Suppressor macrophage (primary cell): ENCODE data around the gene SVIL.
A peak's percentile ranks its signal among the peaks of the same experiment; 100 is the strongest.
"Not testable (repeated sequence)": the region's sequence is repeated elsewhere in the genome, so short reads cannot be mapped to it uniquely, and the experiment has no call there.

Experiments
- DNase-seq, 4 experiments: peaks; one replicate each; pipeline ENCODE4 v3.0.0-alpha.2; 2020 to 2022

SVIL gene

DNA sequence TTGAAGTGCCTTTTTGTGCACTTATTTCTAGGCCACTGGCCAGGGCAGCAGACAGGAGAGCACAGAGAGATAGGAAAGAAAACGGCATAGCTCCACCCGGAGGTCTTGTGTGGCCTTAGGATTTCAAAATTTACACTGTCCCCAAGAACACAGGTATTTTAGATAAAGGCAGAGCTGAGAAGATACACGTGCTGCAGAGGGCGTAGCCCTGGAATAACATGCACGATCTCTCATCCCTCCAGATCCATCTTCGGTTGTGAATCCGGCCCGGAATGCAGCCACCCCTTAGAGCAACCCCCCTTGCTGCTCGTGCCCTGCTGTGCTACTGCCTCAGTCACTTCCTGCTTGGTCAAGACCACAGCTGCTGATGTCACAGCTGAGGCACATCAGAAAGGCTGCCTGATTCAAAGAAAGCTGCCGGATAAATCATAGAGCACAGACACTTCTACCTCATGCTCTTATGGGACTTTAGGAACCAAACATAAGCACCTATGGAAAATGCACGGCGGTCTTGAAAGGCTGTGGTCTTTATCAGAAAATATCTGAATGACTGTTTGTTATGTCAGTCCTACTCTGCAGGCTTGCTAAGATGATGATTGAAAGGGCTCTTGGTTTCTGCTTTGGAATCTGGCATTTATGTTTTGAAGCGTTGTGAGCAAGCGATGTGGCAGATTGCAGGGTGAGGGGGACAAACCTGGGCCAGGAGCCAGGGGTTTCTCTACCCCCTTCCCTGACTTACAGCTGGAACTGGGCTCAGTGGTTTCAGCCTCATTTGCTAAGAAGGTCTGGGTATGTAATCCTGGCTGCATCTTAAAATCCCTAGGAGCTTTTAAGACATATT lies 152.0 kb downstream of the SVIL start:
- DNase-seq, result peak in 3 of 4 experiments; percentile 11 to 29 (median 15)

DNA sequence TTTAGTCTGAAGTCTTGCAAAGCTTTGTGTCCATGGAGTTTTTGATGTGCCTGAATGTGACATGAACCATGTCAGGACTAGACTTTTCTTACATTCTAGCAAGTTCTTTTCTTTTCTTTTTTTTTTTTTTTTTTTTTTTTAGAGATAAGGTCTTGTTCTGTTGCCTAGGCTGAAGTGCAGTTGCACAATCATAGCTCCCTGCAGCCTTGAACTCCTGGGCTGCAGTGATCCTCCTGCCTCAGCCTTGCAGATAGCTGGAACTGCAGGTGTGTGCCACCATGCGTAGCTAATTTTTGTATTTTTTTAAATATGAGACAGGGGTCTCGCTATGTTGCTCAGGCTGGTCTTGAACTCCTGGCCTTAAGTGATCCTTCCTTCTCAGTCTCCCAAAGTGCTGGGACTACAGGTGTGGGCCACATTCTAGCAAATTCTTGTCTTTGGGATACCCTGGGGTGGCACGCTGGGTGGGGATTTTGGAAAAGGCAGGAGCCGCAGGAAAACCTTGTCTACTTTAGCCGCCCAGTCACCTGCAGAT lies 152.8 kb downstream of the SVIL start:
- no peak for DNase-seq

GRCh38 chr10:29479981-29480954 lies 154.5 kb downstream of the SVIL start:
- no peak for DNase-seq

DNA sequence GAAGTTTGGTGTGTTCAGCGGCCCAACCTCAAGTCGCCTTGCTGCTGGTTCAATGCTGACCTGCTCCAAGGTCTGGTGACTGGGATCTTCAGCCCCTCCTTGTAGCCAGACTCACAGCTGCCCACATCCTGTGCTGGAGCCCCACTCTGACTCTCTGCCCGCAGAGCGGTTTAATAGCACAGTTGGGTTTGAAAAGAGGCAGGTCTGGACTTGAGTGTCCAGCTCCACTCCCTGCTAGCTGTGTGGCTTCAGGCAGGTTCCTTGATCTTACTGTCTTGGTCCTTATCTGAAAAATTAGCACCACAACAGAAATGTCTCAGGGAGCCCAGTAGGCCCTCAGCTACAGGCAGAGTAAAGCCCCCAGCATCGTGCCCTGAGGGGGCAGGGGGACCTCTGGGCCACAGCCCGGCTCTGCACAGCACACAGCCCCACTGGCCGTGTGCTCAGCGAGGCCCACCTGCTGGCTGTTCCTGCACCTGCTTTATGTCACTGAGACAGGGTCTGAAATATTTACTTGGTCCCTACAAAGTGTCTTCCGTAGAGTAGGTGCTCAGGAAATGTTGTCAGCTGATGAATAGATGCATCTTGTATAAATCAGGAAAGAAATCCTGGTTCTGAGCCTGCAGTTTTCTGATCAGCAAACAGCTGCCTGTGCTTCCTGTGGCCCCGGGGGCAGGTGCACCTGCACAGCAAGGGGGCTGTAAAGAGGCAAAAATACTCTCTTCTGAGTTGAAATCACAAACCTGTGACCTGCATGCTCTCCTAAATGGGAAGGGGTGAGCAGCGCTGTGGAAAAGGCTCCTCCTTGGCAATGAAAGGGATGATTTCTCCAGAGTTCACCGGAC lies 155.5 kb downstream of the SVIL start:
- DNase-seq, result no peak

GRCh38 chr10:29473406-29474100 lies 161.2 kb downstream of the SVIL start:
- no peak for DNase-seq

- DNase-seq, result no peak
Measured at GRCh38 chr10:29473087-29473356, 161.7 kb downstream of the SVIL start.

DNA sequence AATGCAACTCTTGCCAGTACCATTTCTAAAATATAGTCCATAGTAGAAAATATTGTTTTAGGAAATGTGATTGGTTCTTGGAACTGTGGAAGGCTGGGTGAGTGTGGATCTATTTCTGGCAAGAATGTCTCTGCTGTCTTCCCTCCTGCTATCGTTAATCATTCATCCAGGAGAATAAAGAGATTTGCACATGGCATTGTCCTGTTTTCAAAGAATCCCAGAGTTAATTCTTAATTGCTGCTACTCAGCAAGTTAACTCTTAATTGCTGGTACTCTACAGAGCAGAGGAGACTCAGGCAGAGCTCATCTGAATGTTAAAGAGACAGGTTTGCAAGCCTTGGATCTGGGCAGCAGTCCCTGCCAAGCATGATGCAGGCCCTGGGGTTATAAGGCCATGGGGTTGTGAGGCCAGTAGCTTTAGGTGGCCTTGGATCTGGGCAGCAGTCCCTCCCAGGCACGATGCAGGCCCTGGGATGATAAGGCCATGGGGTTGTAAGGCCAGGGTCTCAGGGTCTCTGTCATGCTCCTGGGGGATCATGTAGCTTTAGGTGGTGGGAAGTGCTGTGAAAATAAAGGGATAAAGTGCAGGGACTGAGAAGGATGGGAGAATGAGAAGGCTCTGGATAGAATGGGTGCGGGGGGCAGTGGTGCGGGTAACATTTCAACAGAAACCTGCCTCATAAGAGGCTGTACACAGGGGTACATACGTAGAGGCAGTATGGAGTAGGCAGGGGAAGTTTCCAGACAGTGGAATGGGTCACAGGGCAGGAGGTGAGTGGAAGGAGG lies 162.3 kb downstream of the SVIL start:
- no peak for DNase-seq

DNA sequence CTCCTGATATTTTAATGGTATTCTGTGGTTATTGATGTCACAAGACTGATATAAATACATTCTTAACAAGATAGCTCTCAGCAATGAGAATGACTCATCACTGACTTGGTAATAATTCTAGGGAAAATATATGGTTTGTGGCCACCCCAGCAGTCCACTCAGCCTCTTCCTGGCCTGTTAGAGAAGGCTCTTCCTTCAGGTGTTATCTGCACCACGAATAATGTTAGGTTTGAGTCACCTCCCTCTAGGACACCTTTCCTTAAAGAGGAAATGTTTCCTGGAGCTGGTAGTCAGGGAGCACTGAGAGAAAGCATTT lies 163.3 kb downstream of the SVIL start:
- DNase-seq, result peak in 2 of 4 experiments; percentile 16

- DNase-seq, result no peak
Measured at GRCh38 chr10:29470843-29471543, 163.8 kb downstream of the SVIL start.

- DNase-seq, result peak in 1 of 4 experiments; percentile 7
Measured at GRCh38 chr10:29470355-29470705, 164.4 kb downstream of the SVIL start.

- no peak for DNase-seq
Measured at GRCh38 chr10:29469481-29470354, 165.1 kb downstream of the SVIL start.

- DNase-seq, result no peak
Measured at GRCh38 chr10:29465384-29465783, 169.4 kb downstream of the SVIL start.

- not testable (repeated sequence) for DNase-seq
Measured at GRCh38 chr10:29464671-29465171, 170.1 kb downstream of the SVIL start.

- DNase-seq, result no peak
Measured at GRCh38 chr10:29461042-29461441, 173.7 kb downstream of the SVIL start.

DNA sequence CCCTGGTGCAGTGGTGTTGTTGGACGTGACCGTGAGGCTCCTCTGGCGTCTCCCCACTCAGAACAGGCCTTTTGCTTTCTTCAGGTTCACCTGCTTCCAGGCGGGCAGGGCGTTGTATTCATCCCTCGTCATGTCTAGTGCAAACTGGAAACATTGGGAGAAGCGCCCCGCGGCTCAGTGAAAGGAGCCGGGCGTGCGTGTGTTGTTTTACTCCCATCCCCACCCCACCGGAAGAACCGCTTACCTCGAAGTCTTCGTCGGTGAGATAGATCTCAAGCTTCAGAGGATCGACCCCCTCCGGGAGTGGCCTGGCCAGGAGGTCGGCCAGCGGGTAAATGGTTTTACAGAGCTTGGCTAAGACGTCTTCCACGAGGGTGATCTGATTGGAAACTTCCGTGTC lies 176.6 kb downstream of the SVIL start:
- not testable (repeated sequence) for DNase-seq

- DNase-seq, result no peak
Measured at GRCh38 chr10:29455095-29455494, 179.7 kb downstream of the SVIL start.

GRCh38 chr10:29454250-29454649 lies 180.5 kb downstream of the SVIL start:
- DNase-seq, result no peak

DNA sequence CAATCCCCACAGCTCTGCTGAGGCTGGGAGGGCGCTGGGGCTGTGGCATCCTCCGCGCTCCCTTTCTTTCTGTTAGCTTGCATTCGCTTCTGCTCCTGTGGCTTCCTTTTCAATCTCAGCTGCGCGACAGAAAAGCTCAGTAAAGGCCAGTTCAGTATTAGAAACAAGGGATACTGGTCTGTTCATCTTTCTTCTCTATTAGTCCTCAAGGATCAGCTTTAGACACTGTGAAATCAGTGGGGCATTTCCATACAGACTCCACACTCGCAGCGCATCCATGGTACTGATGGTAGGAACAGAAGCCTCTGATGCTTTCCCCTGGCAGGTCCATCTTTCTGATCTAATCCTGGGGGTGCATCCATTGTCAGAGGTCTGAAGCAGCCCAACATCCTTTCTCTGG lies 182.2 kb downstream of the SVIL start:
- no peak for DNase-seq

DNA sequence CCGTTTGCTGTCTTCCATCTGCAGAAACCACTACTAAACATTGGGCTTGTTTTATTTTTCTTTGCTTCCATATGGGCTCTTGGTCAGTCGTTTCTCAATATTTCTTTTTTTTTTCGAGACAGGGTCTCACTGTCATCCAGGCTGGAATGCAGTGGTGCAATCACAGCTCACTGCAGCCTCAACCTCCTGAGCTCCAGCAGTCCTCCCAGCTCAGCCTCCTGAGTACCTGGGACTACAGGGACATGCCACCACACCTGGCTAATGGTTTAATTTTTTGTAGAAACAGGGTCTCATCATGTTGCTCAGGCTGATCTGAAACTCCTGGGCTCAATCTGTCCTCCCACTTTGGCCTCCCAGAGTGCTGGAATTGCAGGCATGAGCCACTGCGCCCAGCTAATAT lies 182.8 kb downstream of the SVIL start:
- no peak for DNase-seq
